Epidermal melanocyte (primary cell): ENCODE data around the gene ACOT11.
"Not testable (repeated sequence)": the region's sequence is repeated elsewhere in the genome, so short reads cannot be mapped to it uniquely, and the experiment has no call there.

Experiments used
- DNase-seq: peaks from one replicate; pipeline ENCODE4 v3.0.0; 2011; ENCODE audit warnings: low spot score; ENCODE audit not compliant: insufficient read length

ACOT11 gene

GRCh38 chr1:54608566-54609230 is 60.7 kb downstream of the ACOT11 start:
- DNase-seq, result no peak

DNA sequence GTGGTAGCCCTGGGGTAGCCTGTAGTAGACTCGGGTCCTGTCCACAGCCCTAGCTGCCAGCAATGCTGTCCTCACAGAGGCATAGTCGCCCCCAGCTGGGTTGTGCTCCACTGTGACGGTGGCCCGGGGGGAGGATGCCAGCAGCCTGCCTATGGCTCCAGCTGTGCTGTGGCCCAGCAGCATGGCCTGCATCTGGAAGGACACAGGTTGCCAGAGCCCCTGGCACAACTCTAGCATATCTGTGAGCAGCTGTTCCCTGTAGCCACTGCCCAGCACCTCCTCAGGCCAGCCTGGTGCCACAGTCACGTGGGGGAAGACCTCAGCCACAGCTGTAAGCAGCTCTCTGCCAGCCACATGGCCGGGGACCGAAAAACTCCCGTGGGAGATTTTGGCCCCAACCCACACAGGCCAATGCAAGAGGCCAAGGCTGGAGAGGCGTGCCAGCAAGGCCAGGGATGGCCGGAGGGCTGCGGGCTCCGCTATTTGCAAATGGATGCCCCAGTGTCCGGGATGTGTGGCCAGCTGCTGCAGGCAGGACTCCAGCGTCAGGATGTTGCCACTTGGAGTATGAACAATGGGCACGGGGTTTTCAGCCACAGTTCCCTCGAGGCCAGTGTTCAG is 61.4 kb downstream of the ACOT11 start:
- DNase-seq, result peak; percentile 15

- no peak for DNase-seq
These were observed 62.0 kb downstream of the ACOT11 start for GRCh38 chr1:54610048-54610447.

DNA sequence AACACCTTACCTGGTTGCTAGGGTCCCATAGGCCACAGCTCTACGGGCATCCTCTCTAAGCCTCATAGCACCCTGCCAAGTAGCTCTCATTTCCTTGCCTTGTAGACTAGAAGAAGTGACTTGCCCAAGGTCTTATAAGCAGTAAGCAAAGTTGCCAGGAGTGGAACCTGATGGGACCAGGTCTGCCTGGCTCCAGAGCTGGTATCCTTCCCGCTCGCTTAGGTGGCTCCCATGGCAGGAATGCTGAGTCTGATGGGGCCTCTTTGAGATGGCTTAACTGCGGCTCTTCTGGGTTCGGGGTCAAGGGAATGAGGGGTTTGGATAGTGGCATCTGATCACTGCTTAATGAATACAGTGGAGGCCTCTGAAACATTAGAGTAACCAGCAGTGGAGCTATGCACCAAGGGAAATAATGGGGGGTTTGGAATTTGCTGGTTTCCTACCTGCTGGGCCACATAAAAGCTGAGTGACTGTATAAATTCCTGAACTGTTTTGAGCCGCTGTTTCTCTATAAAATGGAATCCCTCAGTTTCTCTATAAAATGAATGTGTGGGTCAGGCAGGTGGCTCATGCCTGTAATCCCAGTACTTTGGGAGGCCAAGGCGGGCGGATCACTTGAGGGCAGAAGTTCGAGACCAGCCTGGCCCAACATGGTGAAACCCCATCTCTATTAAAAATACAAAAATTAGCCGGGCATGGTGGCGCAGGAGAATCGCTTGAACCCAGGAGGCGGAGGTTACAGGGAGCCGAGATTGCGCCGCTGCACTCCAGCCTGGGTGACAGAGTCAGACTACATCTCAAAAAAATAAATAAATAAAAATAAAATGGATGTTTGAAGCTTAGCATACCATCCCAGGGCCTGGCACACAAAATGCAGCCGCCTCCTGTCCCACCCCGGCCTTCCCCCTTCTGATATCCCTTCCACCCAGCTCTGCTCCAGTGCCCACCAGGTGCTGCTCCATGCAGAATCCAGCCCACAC is 62.9 kb downstream of the ACOT11 start:
- no peak for DNase-seq

DNA sequence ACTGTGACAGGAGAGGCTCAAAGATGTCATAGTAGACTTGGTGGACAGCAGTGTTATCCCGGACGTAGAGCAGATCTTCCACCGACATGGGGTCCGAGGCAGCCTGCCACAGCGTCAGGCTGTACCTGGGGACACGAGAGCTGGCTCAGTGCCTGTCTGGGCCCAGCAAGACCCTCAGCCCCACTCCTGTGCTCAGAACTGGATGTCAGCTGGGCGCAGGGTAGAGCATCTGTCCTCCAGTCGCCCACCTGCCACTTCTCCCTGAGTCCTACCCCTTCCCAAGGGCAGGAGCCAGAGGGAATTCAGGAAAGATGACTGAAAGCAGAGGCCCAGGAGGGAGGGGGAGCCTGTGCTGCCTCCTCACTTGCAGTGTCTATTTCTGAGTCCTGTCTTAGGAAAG is 63.6 kb downstream of the ACOT11 start:
- no peak for DNase-seq

- no peak for DNase-seq
These were observed 66.0 kb downstream of the ACOT11 start for GRCh38 chr1:54614024-54614423.

DNA sequence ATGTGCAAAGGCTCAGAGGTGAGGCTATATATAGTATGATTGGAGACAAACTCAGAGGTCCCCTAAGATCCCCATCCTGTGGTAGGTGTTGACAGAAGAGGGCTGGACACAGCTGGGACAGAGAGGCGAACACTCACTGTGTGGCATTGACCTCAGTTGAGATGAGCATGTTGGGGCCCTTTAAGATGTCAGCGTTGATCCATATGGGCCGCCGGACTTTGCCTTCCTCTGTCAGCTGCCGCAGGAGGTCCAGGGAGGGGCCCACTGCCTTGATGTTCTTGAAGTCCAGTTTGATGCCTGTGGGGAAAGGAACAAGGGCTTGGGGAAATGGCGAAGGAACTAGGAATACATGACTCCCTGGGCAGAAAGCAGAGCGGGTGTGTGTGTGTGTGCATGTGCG is 66.5 kb downstream of the ACOT11 start:
- DNase-seq, result no peak

DNA sequence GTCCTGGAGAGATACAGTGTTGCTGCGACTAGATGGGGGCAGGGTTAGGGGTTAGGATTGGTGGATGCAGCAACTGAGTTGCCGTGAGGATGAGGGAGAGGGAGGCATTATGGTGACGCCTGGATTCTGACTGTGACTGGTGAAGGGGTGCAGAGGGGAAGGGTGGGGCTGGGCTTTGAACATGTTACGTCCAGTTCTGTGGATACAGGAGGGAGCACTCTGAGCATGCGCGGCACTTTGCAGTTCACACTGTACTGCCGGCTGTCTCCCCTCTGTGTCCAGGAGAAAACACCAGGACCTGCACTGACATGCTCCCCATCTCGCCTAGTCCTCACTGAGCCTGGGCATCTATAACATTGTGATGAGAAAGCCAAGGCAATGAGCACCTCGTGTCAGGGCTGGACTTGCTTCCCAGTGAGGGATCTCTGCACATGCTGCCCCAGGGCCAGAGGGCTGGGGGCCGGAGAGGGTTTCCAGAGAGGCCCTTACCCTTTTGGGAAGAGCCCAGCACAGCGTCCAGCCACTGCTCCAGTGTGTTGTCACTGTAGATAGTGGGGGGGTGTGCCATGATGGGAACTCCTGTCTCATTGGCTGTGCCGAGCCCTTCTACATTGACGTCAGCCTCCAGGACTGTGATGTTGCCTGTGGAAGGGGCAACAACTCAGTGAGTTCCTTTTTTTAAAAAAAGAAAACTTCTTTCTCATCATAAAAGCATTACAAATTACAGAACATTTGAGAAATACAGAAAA is 67.7 kb downstream of the ACOT11 start:
- no peak for DNase-seq

GRCh38 chr1:54619749-54620148 is 71.7 kb downstream of the ACOT11 start:
- no peak for DNase-seq

DNA sequence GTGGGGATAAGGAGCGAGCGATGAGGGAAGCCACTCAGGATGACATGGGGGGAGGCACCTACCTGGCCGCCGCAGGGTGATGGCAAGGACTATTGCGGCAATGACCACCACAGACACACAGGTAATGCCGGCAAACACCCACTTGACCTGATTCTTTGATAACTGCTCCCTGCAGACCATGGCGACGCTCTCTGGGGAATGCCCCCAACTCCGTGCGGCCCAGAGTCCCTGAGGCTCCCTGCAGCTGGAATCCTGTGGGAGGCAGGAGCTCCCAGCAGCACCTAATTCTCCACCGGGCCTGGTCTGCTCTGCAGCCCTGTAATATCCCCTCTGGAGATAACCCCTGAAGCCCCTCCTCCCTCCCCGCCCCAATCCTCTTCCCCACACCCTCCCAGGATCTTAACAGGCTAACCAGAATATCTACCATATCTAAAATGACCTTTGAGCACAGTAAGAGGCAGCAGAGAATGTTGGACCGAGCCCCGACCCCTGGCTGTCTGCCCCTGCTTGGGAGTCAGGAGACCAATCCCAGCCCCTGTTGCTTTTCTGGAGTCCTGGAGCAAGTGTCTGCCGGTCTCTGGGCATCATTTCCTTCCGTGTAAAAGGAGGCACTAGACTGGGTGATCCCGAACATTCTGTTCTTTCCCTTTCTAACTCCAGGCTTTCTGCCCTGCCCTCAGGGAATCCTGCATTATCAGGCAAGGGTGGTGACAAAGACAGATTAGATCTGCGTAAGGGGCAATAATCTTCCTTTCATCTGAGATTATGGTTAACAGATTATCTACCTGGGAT is 75.4 kb downstream of the ACOT11 start, which contains the start of gene FAM151A:
TSS of gene FAM151A (minus strand) at position 310 of the 792 bp plus-strand sequence. CDS start at position 180, 130 bp downstream.
- no peak for DNase-seq

- no peak for DNase-seq
These were observed 76.7 kb downstream of the ACOT11 start for GRCh38 chr1:54624466-54625464.

DNA sequence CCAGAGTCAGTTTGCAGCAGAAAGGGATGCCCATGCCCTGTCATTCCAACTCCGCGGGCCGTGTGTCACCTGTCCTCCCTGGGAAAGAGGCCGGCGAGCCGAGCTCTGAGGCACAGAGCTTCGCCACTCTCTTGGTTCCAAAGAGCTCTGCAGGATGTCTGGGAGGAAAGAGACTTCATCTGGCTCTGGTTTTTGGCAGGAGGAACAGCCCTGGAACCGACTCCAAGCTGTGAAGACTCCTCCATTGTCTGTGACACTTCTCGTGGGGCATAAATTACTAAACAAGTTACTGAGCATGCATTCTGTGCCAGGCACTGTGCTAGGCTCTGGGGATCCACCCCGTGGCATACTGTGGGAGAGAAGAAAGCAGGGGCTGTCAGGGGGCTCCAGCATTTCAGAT is 79.2 kb downstream of the ACOT11 start:
- no peak for DNase-seq

- not testable (repeated sequence) for DNase-seq
These were observed 87.8 kb downstream of the ACOT11 start for GRCh38 chr1:54635804-54636203.

GRCh38 chr1:54636461-54637446 is 88.7 kb downstream of the ACOT11 start:
- DNase-seq, result not testable (repeated sequence)

GRCh38 chr1:54640361-54640760 is 92.3 kb downstream of the ACOT11 start:
- DNase-seq, result no peak

DNA sequence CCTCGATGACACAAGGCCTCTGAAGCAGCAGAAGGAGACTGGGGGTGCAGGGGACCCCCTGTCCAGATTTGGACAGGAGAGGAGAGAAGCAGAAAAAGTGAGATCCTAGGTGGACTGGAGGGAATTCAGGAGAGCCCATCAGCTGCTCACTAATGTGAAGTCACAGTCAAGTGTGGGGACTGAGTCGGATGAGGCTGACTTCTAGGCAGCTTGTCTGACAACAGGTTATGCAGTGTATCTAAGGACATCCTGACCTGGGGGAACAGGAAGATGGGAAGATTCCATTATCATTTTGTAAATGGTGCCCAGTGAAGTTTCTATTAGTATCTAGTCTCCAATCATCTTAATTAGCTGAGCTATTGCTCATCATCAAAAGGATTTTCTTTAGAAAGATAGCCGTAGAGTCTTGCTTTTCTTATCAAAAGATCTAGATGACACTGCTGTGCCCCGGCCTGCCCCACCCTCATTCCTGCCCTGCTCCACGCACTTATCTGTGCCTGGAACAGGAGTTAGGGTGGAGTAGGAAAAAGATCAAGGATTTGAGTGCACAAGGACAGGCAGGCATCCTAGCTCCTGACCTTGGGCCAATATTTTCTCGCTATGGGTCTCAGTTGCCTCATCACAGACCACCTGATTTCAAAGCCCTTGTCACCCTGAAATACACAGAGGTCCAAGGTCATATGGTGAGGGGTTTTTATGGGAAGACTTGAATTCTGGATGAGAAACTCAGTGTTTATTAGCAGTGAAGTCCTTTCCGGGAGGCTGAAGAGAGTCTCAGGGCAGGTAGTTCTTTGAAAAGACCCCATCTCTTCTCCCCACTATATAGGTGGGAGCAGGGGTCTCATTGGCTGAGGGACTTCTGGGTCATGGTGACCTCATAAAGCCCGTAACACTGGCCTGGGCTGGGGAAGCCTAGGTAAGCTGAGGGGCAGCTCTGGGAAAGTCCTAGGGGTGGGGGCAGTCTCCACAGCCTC is 93.1 kb downstream of the ACOT11 start, which contains the start of gene MROH7:
TSS of gene MROH7 (plus strand) at position 924 of the 974 bp plus-strand sequence. CDS start 11,141 bp downstream, outside the sequence.
- DNase-seq, result no peak

DNA sequence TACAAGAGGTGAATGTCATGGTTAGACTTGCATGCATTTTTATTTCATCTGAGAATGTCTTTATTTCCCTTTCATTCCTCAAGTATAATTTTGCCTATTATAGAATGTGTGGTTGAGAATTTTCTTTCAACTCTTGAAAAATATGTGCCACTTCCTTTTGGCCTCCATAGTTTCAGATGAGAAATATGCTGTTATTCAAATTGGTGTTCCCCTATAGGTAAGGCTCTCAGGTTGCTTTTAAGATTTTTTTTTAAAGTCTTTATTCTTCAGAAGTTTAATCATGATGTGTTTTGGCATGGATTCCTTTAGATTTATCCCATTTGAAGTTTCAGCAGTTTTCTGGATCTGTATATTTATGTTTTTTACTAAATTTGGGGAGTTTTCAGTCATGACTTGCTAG is 95.7 kb downstream of the ACOT11 start:
- DNase-seq, result no peak
